Right ventricle myocardium superior (tissue), 1 donor: ENCODE measurements around the gene SRSF10. TPM values are rescaled to one million over a fixed set of nuclear protein-coding genes. Genes with fewer than 3 reads are reported as not detected.
"Not testable (repeated sequence)": the region's sequence is repeated elsewhere in the genome, so short reads cannot be mapped to it uniquely, and the experiment has no call there.

Experiments
- ATAC-seq: fragments of 200-7000 bp; cut with Tn5 transposase; one replicate; pipeline ENCODE4 v1.9.1; 2020; ENCODE audit warnings: mild to moderate bottlenecking; ENCODE audit not compliant: poor library complexity
- DNase-seq: peaks from one replicate; pipeline ENCODE4 v3.0.0-alpha.2; 2020
- intact Hi-C: fragments of 100-400 bp; cut with DNase I; formaldehyde crosslinking; loops from one replicate; pipeline ENCODE4 v1.11.2; 2022
- long read RNA-seq: library from polyadenylated mRNA; unstranded; transcript quantifications from one replicate; pipeline ENCODE4 v2.0.0, GENCODE V29; 2021
- total RNA-seq: library from RNA; stranded (reverse); fragmentation: NEBNext Ultra II Directional; extraction: Animal tissue kit (Norgen Biotek cat#: 25700); gene quantifications from one replicate; pipeline ENCODE4 v1.2.1, GENCODE V29; 2021
- donor health status: DM: no; HTN: yes; CAD: no; lungs with severe emphysema.

Gene SRSF10
- total RNA-seq = 51.9 TPM
- long read RNA-seq, partial matches to known transcripts = 1 of 6 reads
- long read RNA-seq, other reads (novel, unspliced or antisense) = 5 of 6 reads

- intact Hi-C loops = loop anchor here (5.0 kb wide), 1 partner anchor 42 kb away; no protein-coding TSS in a partner anchor
- peak; percentile 99 for ATAC-seq
- peak; percentile 99 for DNase-seq
Measured at GRCh38 chr1:23979881-23980727, at the start of gene SRSF10. Gene SRSF10, minus strand, starts transcription at chr1:23980327. Its CDS starts 72 bp downstream, at chr1:23980255.

- DNase-seq (no peak), ATAC-seq (peak; percentile 80)
- intact Hi-C loops = no loop called here
Measured at GRCh38 chr1:24027838-24028468, 47.8 kb upstream of the SRSF10 start.

- DNase-seq (no peak), ATAC-seq (no peak)
- intact Hi-C loops = loop anchor here (5.0 kb wide), 1 partner anchor 40 kb away; the partner anchor contains the start of gene SRSF10
Measured at GRCh38 chr1:24022581-24023361, 42.6 kb upstream of the SRSF10 start.

GRCh38 chr1:24021403-24022266 is 41.5 kb upstream of the SRSF10 start:
- ATAC-seq = peak; percentile 52
- DNase-seq = peak; percentile 54
- intact Hi-C loops = loop anchor here (5.0 kb wide), 1 partner anchor 39 kb away; the partner anchor contains the start of gene SRSF10

GRCh38 chr1:24020470-24020869 is 40.3 kb upstream of the SRSF10 start:
- intact Hi-C loops = loop anchor here (5.0 kb wide), 1 partner anchor 38 kb away; the partner anchor contains the start of gene SRSF10
- no peak for DNase-seq
- no peak for ATAC-seq

- no peak for ATAC-seq
- intact Hi-C loops = loop anchor here (5.0 kb wide), 1 partner anchor 38 kb away; the partner anchor contains the start of gene SRSF10
- no peak for DNase-seq
Measured at GRCh38 chr1:24020025-24020424, 39.9 kb upstream of the SRSF10 start.

- ATAC-seq (peak; percentile 88), DNase-seq (peak; percentile 96)
- intact Hi-C loops = no loop called here
Measured at GRCh38 chr1:24018611-24019580, 38.8 kb upstream of the SRSF10 start.

GRCh38 chr1:24015221-24016210 is 35.4 kb upstream of the SRSF10 start:
- DNase-seq = no peak
- intact Hi-C loops = no loop called here
- ATAC-seq = peak; percentile 53

GRCh38 chr1:24012878-24013277 is 32.8 kb upstream of the SRSF10 start:
- ATAC-seq, DNase-seq, intact Hi-C loops: not testable (repeated sequence)

- intact Hi-C loops = no loop called here
- DNase-seq (no peak), ATAC-seq (no peak)
Measured at GRCh38 chr1:24010650-24011049, 30.5 kb upstream of the SRSF10 start.

- no peak for DNase-seq
- intact Hi-C loops = no loop called here
- no peak for ATAC-seq
Measured at GRCh38 chr1:24009406-24009805, 29.3 kb upstream of the SRSF10 start.

- DNase-seq, ATAC-seq: not testable (repeated sequence)
Measured at GRCh38 chr1:24008574-24009184, 28.6 kb upstream of the SRSF10 start.

GRCh38 chr1:24007079-24007478 is 27.0 kb upstream of the SRSF10 start:
- DNase-seq (no peak), ATAC-seq (no peak)
- intact Hi-C loops = no loop called here

More at GRCh38 chr1:24008574-24009184, 28.6 kb upstream of the SRSF10 start:
- intact Hi-C loops = not testable (repeated sequence)

GRCh38 chr1:24005163-24005562 is 25.0 kb upstream of the SRSF10 start:
- ATAC-seq (no peak), DNase-seq (no peak)
- intact Hi-C loops = no loop called here

GRCh38 chr1:24004132-24004531 is 24.0 kb upstream of the SRSF10 start:
- intact Hi-C loops = no loop called here
- ATAC-seq (no peak), DNase-seq (no peak)
